IMR-90 (cell line): ENCODE results near the gene MEIS2.

Experiments
- CEBPB ChIP-seq: IDR thresholded peaks from 2 replicates; pipeline ENCODE4 v1.6.1; 2012; ENCODE audit warnings: low read depth, low read length, improper control_type of control experiment
- MAFK ChIP-seq: IDR thresholded peaks from 2 replicates; pipeline ENCODE4 v1.6.1; 2012; ENCODE audit warnings: low read depth, low read length, improper control_type of control experiment
- MAZ ChIP-seq: IDR thresholded peaks from 2 replicates; pipeline ENCODE4 v1.6.1; 2012; ENCODE audit warnings: low read depth, mild to moderate bottlenecking, low read length, improper control_type of control experiment, moderate library complexity, borderline replicate concordance
- MXI1 ChIP-seq: IDR thresholded peaks from 2 replicates; pipeline ENCODE4 v1.6.1; 2012; ENCODE audit warnings: low read depth, mild to moderate bottlenecking, low read length, moderate library complexity, borderline replicate concordance
- POLR2A ChIP-seq: IDR thresholded peaks from 2 replicates; pipeline ENCODE4 v1.6.1; 2012; ENCODE audit warnings: mild to moderate bottlenecking, low read depth, low read length
- RAD21 ChIP-seq: IDR thresholded peaks from 2 replicates; pipeline ENCODE4 v1.6.1; 2012; ENCODE audit warnings: low read length, improper control_type of control experiment
- RCOR1 ChIP-seq: IDR thresholded peaks from 2 replicates; pipeline ENCODE4 v1.6.1; 2012; ENCODE audit warnings: mild to moderate bottlenecking, low read length, improper control_type of control experiment; ENCODE audit not compliant: insufficient replicate concordance
- RFX5 ChIP-seq: IDR thresholded peaks from 2 replicates; pipeline ENCODE4 v1.8.0; 2012; ENCODE audit warnings: low read depth, mild to moderate bottlenecking, low read length, moderate library complexity
- TF ChIP-seq, protein P1 (sequence below): conservative IDR thresholded peaks from 2 replicates; pipeline ENCODE4 v1.5.1; 2012; ENCODE audit warnings: mild to moderate bottlenecking, low read depth, low read length, improper control_type of control experiment
- TF ChIP-seq, protein P2 (sequence below): fragments of 150-350 bp; IDR thresholded peaks from 2 replicates; pipeline ENCODE4 v1.6.1; 2017; ENCODE audit warnings: mild to moderate bottlenecking, antibody characterized with exemption, low read length, low read depth
- TF ChIP-seq, protein P3 (sequence below): fragments of 150-350 bp; IDR thresholded peaks from 2 replicates; pipeline ENCODE4 v1.6.1; 2016; ENCODE audit warnings: low read depth, mild to moderate bottlenecking, low read length, moderate library complexity, borderline replicate concordance

DNA sequence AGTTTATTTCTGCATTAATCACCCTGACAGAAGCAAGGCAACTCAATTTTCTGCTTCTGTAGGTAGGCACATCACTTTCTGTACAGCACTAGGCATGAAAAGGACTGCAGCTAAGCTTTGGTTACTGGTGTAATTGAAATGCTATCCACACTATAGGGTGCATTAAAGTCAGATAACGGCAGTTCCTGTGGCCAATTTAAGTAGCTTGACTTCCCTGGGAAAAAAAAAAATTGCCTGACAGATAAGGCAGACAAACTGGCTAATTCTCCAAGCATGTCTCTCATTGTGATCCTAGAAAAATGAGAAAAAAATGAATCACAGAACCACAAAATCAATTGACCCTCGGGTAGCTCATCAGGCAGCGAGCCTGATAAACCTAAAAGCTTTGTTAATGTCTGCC is 151.4 kb downstream of the MEIS2 start:
- TF ChIP-seq RAD21: no peak
- TF ChIP-seq, protein P1, sequence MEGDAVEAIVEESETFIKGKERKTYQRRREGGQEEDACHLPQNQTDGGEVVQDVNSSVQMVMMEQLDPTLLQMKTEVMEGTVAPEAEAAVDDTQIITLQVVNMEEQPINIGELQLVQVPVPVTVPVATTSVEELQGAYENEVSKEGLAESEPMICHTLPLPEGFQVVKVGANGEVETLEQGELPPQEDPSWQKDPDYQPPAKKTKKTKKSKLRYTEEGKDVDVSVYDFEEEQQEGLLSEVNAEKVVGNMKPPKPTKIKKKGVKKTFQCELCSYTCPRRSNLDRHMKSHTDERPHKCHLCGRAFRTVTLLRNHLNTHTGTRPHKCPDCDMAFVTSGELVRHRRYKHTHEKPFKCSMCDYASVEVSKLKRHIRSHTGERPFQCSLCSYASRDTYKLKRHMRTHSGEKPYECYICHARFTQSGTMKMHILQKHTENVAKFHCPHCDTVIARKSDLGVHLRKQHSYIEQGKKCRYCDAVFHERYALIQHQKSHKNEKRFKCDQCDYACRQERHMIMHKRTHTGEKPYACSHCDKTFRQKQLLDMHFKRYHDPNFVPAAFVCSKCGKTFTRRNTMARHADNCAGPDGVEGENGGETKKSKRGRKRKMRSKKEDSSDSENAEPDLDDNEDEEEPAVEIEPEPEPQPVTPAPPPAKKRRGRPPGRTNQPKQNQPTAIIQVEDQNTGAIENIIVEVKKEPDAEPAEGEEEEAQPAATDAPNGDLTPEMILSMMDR: no peak
- TF ChIP-seq POLR2A: no peak
- no peak for TF ChIP-seq RFX5
- TF ChIP-seq MXI1: no peak
- no peak for TF ChIP-seq RCOR1
- no peak for TF ChIP-seq MAFK
- no peak for TF ChIP-seq MAZ
- TF ChIP-seq CEBPB: no peak
- TF ChIP-seq, protein P2, sequence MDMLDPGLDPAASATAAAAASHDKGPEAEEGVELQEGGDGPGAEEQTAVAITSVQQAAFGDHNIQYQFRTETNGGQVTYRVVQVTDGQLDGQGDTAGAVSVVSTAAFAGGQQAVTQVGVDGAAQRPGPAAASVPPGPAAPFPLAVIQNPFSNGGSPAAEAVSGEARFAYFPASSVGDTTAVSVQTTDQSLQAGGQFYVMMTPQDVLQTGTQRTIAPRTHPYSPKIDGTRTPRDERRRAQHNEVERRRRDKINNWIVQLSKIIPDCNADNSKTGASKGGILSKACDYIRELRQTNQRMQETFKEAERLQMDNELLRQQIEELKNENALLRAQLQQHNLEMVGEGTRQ: no peak
- TF ChIP-seq, protein P3, sequence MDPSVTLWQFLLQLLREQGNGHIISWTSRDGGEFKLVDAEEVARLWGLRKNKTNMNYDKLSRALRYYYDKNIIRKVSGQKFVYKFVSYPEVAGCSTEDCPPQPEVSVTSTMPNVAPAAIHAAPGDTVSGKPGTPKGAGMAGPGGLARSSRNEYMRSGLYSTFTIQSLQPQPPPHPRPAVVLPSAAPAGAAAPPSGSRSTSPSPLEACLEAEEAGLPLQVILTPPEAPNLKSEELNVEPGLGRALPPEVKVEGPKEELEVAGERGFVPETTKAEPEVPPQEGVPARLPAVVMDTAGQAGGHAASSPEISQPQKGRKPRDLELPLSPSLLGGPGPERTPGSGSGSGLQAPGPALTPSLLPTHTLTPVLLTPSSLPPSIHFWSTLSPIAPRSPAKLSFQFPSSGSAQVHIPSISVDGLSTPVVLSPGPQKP: no peak
